Panc1 (cell line): ENCODE measurements around the gene FIG4. TPM values are rescaled to one million over a fixed set of nuclear protein-coding genes. Genes with fewer than 3 reads are reported as not detected.

Experiments
- ATAC-seq: fragments of 200-7000 bp; cut with Tn5 transposase; 2 replicates; pipeline ENCODE4 v1.9.1; 2020; ENCODE audit warnings: mild to moderate bottlenecking, moderate library complexity
- Bru-seq: library from RNA; stranded (reverse); fragments of 400-500 nt; gene quantifications from one replicate; lab custom pipeline; 2021; lab: Mats Ljungman, UMichigan
- BruChase-seq, 2 experiments: library from RNA; stranded (reverse); fragments of 400-500 nt; gene quantifications; one replicate each; lab custom pipeline; 2021; lab: Mats Ljungman, UMichigan
- BruUV-seq: library from RNA; stranded (reverse); fragments of 400-500 nt; replicated peaks from 2 replicates; lab custom pipeline; 2021; lab: Mats Ljungman, UMichigan
- CTCF ChIA-PET: fragments of 300-600 bp; sonication (Branson Sonifier 250); formaldehyde crosslinking; loops from one replicate; lab custom pipeline; 2022; ENCODE audit warnings: antibody characterized with exemption; lab: Charles Lee
- POLR2A ChIA-PET: fragments of 300-600 bp; sonication (Branson Sonifier 250); formaldehyde crosslinking; loops from one replicate; lab custom pipeline; 2022; ENCODE audit warnings: antibody characterized with exemption; lab: Charles Lee
- DNase-seq: peaks from one replicate; pipeline ENCODE4 v3.0.0-alpha.2; 2010; ENCODE audit warnings: low read depth, low spot score
- H3K27ac ChIP-seq: 2 replicates; pipeline ENCODE4 v1.5.1; 2011; ENCODE audit warnings: mild to moderate bottlenecking, low read length, inconsistent platforms
- H3K27me3 ChIP-seq: fragments of 200-500 bp; sonication (Bioruptor generic); 2 replicates; pipeline ENCODE4 v1.6.0; 2014; ENCODE audit warnings: low read length, inconsistent platforms; ENCODE audit not compliant: control insufficient read depth, insufficient read depth
- H3K36me3 ChIP-seq: fragments of 200-500 bp; sonication (Bioruptor generic); 2 replicates; pipeline ENCODE4 v1.5.1; 2014; ENCODE audit warnings: inconsistent platforms, mild to moderate bottlenecking, low read length, moderate library complexity; ENCODE audit not compliant: control insufficient read depth, insufficient read depth
- H3K4me1 ChIP-seq: 2 replicates; pipeline ENCODE4 v1.5.1; 2011; ENCODE audit warnings: inconsistent platforms, mild to moderate bottlenecking, low read length, moderate library complexity; ENCODE audit not compliant: control insufficient read depth, insufficient read depth
- H3K4me3 ChIP-seq, 2 experiments: 2 replicates each; pipeline ENCODE4 v1.5.1; 2011 to 2012; ENCODE audit warnings: low read depth in 2 of 2, low read length in 2 of 2, mild to moderate bottlenecking in 2 of 2, inconsistent platforms in 1 of 2, moderate library complexity in 1 of 2
- H3K9me3 ChIP-seq: fragments of 200-500 bp; sonication (Bioruptor generic); 2 replicates; pipeline ENCODE4 v1.5.1; 2014; ENCODE audit warnings: low read depth, mild to moderate bottlenecking, inconsistent platforms, low read length, moderate library complexity; ENCODE audit not compliant: control insufficient read depth, insufficient read depth
- POLR2AphosphoS5 ChIP-seq: IDR thresholded peaks from 2 replicates; pipeline ENCODE4 v1.6.1; 2012; ENCODE audit warnings: mild to moderate bottlenecking, low read depth, low read length, moderate library complexity
- SIN3A ChIP-seq: IDR thresholded peaks from 2 replicates; pipeline ENCODE4 v1.6.1; 2012; ENCODE audit warnings: low read depth, mild to moderate bottlenecking, low read length, moderate library complexity, borderline replicate concordance; ENCODE audit not compliant: insufficient read depth
- TCF7L2 ChIP-seq: IDR thresholded peaks from 2 replicates; pipeline ENCODE4 v1.6.1; 2011; ENCODE audit warnings: mild to moderate bottlenecking, low read depth, low read length, inconsistent platforms
- in situ Hi-C: cut with HindIII; loops from 2 replicates; pipeline ENCODE4 v1.10.0; 2016; ENCODE audit warnings: low sequenced_read_pairs, low pct_unique_long_range_greater_than_20kb
- intact Hi-C: fragments of 100-400 bp; cut with micrococcal nuclease; formaldehyde crosslinking; loops from one replicate; pipeline ENCODE4 v1.10.0; 2022; ENCODE audit not compliant: unreplicated experiment
- long read RNA-seq: library from polyadenylated mRNA; unstranded; transcript quantifications from one replicate; pipeline ENCODE4 v2.0.0, GENCODE V29; 2021; ENCODE audit not compliant: unreplicated experiment
- polyA plus RNA-seq: library from polyadenylated mRNA; unstranded; fragments of >200 nt; gene quantifications from one replicate; pipeline ENCODE4 v1.2.1, GENCODE V29; 2012; ENCODE audit warnings: missing spikeins; ENCODE audit not compliant: insufficient read length
- total RNA-seq: library from RNA; stranded (reverse); gene quantifications from one replicate; pipeline ENCODE4 v1.2.1, GENCODE V29; 2021; ENCODE audit not compliant: unreplicated experiment
- TF ChIP-seq, protein P1 (sequence below), 2 experiments: IDR thresholded peaks; 2 replicates each; pipeline ENCODE4 v1.6.1; 2011 to 2012; ENCODE audit warnings: low read depth in 2 of 2, control low read depth in 1 of 2, low read length in 1 of 2, mild to moderate bottlenecking in 1 of 2, moderate library complexity in 1 of 2; ENCODE audit not compliant: insufficient read depth in 1 of 2
- TF ChIP-seq, protein P2 (sequence below): fragments of 450-650 bp; IDR thresholded peaks from 2 replicates; pipeline ENCODE4 v1.5.1; 2017; ENCODE audit warnings: mild to moderate bottlenecking

Gene FIG4
- total RNA-seq (19.0 TPM), Bru-seq, nascent RNA (percentile 68 among the genes with signal in this experiment), BruChase-seq, experiment 1, labeled RNA remaining after a 2-hour chase (percentile 59 among the genes with signal in this experiment), BruChase-seq, experiment 2, labeled RNA remaining after a 6-hour chase (percentile 56 among the genes with signal in this experiment)
- polyA plus RNA-seq: 12.3 TPM
- long read RNA-seq, transcript FIG4-201 (23 exons, 3,011 nt): major isoform, 53 of 75 reads
- long read RNA-seq, partial matches to known transcripts: 10 of 75 reads
- long read RNA-seq, other reads (novel, unspliced or antisense): 12 of 75 reads

DNA sequence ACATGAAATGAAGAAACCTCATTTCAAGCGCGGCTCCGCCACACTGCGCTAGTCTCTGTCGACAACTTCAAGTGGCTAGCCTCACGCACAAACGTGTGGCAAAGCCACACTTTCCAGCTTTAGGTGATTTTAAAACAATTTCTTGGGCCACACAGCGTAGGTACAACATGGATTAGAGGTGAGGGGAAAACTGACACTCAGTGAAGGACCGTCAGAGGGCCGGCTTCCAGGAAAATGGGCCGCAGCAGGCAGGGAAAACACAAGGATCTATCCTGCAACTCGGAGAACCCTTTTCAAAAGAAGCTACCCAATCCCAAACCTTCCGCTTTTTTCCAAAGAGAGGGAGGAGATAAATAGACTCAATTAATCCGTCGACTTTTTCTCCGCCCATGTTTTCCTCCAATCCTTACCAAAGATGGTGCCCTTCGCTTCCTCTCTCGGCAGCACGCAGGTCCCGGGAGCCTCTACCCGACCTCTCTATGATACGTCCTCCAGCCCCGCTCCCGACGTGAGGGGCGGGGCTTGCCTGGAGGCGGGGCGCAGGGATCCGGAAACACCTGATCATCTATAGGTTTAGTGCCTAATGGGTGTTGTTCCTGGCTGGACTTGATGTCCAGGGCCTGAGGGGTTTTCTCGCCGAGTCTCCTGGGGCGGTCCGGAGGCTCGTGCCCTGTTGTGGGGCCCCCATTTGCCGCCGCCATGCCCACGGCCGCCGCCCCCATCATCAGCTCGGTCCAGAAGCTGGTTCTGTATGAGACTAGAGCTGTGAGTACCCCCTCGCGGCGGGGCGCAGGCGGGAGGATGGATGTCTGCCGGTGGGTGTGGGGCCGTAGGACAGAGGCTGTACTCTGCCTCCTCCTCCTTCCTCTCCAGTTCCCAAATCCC, at the start of gene FIG4, which contains the start of gene AK9:
Gene FIG4, plus strand, starts transcription at position 560 of the 885 bp plus-strand sequence. Its CDS starts 140 bp downstream, at position 700.
Gene AK9, minus strand, starts transcription at position 466 of the 885 bp plus-strand sequence. CDS start 15,457 bp downstream, outside the sequence.
- H3K4me3 ChIP-seq: peak within 1 kb of the TSS; percentile 89 to 97
- TF ChIP-seq, protein P1, sequence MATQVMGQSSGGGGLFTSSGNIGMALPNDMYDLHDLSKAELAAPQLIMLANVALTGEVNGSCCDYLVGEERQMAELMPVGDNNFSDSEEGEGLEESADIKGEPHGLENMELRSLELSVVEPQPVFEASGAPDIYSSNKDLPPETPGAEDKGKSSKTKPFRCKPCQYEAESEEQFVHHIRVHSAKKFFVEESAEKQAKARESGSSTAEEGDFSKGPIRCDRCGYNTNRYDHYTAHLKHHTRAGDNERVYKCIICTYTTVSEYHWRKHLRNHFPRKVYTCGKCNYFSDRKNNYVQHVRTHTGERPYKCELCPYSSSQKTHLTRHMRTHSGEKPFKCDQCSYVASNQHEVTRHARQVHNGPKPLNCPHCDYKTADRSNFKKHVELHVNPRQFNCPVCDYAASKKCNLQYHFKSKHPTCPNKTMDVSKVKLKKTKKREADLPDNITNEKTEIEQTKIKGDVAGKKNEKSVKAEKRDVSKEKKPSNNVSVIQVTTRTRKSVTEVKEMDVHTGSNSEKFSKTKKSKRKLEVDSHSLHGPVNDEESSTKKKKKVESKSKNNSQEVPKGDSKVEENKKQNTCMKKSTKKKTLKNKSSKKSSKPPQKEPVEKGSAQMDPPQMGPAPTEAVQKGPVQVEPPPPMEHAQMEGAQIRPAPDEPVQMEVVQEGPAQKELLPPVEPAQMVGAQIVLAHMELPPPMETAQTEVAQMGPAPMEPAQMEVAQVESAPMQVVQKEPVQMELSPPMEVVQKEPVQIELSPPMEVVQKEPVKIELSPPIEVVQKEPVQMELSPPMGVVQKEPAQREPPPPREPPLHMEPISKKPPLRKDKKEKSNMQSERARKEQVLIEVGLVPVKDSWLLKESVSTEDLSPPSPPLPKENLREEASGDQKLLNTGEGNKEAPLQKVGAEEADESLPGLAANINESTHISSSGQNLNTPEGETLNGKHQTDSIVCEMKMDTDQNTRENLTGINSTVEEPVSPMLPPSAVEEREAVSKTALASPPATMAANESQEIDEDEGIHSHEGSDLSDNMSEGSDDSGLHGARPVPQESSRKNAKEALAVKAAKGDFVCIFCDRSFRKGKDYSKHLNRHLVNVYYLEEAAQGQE (IDR thresholded peaks at IDR 0.05; ENCODE audit: insufficient read depth in 1 of 2, low read depth in 2 of 2, low read length in 1 of 2): no peak
- TF ChIP-seq, protein P2, sequence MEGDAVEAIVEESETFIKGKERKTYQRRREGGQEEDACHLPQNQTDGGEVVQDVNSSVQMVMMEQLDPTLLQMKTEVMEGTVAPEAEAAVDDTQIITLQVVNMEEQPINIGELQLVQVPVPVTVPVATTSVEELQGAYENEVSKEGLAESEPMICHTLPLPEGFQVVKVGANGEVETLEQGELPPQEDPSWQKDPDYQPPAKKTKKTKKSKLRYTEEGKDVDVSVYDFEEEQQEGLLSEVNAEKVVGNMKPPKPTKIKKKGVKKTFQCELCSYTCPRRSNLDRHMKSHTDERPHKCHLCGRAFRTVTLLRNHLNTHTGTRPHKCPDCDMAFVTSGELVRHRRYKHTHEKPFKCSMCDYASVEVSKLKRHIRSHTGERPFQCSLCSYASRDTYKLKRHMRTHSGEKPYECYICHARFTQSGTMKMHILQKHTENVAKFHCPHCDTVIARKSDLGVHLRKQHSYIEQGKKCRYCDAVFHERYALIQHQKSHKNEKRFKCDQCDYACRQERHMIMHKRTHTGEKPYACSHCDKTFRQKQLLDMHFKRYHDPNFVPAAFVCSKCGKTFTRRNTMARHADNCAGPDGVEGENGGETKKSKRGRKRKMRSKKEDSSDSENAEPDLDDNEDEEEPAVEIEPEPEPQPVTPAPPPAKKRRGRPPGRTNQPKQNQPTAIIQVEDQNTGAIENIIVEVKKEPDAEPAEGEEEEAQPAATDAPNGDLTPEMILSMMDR: peak; percentile 25; the same call in 1 of the 2 replicates
- TF ChIP-seq TCF7L2: no peak
- TF ChIP-seq POLR2AphosphoS5: peak; percentile 71; the same call in 1 of the 2 replicates
- TF ChIP-seq SIN3A: 0 out of 2 replicates have a peak, but pooled peaks have one; percentile 63
- intact Hi-C loops: loop anchor here (5.0 kb wide), 1 partner anchor 164 kb away; no protein-coding TSS in a partner anchor
- H3K27me3 ChIP-seq: peaks cover 15% of the 10 kb centered on the region
- BruUV-seq: TSS peak; percentile 83
- ChIA-PET CTCF (interaction anchor here (1.6 kb wide), 1 partner anchor 349 kb away, joined by 7 read pairs; no protein-coding TSS in a partner anchor), POLR2A (interaction anchor here (0.6 kb wide), 1 partner anchor 114 kb away, joined by 6 read pairs; no protein-coding TSS in a partner anchor)
- peak within 1 kb of the TSS; percentile 84 for H3K27ac ChIP-seq
- H3K4me1 ChIP-seq: peaks cover 11% of the 10 kb centered on the region; the same call in 1 of the 2 replicates
- H3K9me3 ChIP-seq: no peaks in the 10 kb centered on the region
- H3K36me3 ChIP-seq: no peaks in the 10 kb centered on the region; the same call in 1 of the 2 replicates
- ATAC-seq (peak; percentile 100), DNase-seq (peak; percentile 84)
- in situ Hi-C loops: no loop called here

DNA sequence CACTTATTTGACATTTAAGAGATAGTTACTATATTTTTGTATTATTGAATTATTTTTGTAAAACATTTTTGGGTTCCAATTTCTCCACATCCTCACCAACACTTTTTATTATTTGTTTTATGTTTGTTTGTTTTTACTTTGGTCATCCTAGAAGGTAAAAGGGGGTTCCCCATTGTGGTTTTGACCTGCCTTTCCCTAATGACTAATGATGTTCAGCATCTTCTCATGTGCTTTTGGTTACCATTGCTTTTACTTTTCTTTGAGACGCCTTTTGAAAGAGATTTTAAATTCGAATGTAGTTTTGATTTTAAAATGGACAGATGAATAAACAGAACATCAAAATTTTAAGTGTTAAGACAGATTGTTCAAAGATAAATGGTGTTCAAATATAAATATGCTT, 47.0 kb upstream of the FIG4 start:
- intact Hi-C loops (no loop called here), in situ Hi-C loops (no loop called here)
- POLR2A ChIA-PET: no interaction called here
- CTCF ChIA-PET: no interaction called here
- no peaks in the 10 kb centered on the region for H3K4me1 ChIP-seq
- DNase-seq: no peak
- H3K27ac ChIP-seq: no peak overlapping the region
- no TSS peak for BruUV-seq
- ATAC-seq: no peak
- no peaks in the 10 kb centered on the region for H3K36me3 ChIP-seq
- no peak for TF ChIP-seq SIN3A
- no peak overlapping the region for H3K4me3 ChIP-seq
- H3K27me3 ChIP-seq: peaks cover 17% of the 10 kb centered on the region
- H3K9me3 ChIP-seq: no peaks in the 10 kb centered on the region
